Keratinocyte (primary cell): ENCODE data around the gene TDRD9. TPM values are rescaled to one million over a fixed set of nuclear protein-coding genes. Genes with fewer than 3 reads are reported as not detected.

ENCODE experiments used
- DNase-seq: peaks from one replicate; pipeline ENCODE4 v3.0.0-alpha.2; 2011; ENCODE audit warnings: low read depth, missing footprints, low spot score
- FAIRE-seq: peaks from 2 replicates; lab custom pipeline; 2011; peaks lifted over from hg19 to GRCh38; lab: Jason Lieb, UNC
- H2AFZ ChIP-seq: 2 replicates; pipeline ENCODE4 v1.6.0; 2012; ENCODE audit warnings: low read length, control low read depth, inconsistent platforms; ENCODE audit not compliant: control insufficient read depth
- H3K27ac ChIP-seq: 2 replicates; pipeline ENCODE4 v1.5.1; 2011; ENCODE audit warnings: low read length; ENCODE audit not compliant: control insufficient read depth, insufficient read depth
- H3K27me3 ChIP-seq: 3 replicates; pipeline ENCODE4 v1.6.0; 2011; ENCODE audit warnings: low read length; ENCODE audit not compliant: control insufficient read depth, insufficient read depth; ENCODE audit errors: extremely low read depth
- H3K36me3 ChIP-seq, 2 experiments: 2 replicates in 1 of 2; 3 replicates in 1 of 2; pipeline ENCODE4 v1.5.1; 2011; ENCODE audit warnings: low read length in 2 of 2, mild to moderate bottlenecking in 1 of 2; ENCODE audit not compliant: control insufficient read depth in 2 of 2, insufficient read depth in 2 of 2; ENCODE audit errors: extremely low read depth in 1 of 2
- H3K4me1 ChIP-seq: 3 replicates; pipeline ENCODE4 v1.5.1; 2011; ENCODE audit warnings: low read length; ENCODE audit not compliant: control insufficient read depth, insufficient read depth; ENCODE audit errors: extremely low read depth
- H3K4me2 ChIP-seq: 3 replicates; pipeline ENCODE4 v1.6.0; 2011; ENCODE audit warnings: low read depth, low read length; ENCODE audit not compliant: control insufficient read depth, insufficient read depth; ENCODE audit errors: extremely low read depth
- H3K4me3 ChIP-seq, 3 experiments: fragments of 200-600 bp in 1 of 3; sonication (generic) in 1 of 3; 2 replicates in 2 of 3; 3 replicates in 1 of 3; pipeline ENCODE4 v1.5.1; 2011 to 2016; ENCODE audit warnings: low read length in 3 of 3, mild to moderate bottlenecking in 3 of 3, control low read depth in 2 of 3, inconsistent platforms in 1 of 3, low read depth in 1 of 3, mixed read lengths in 1 of 3, mixed run types in 1 of 3, moderate library complexity in 1 of 3; ENCODE audit not compliant: control insufficient read depth in 2 of 3, insufficient read depth in 2 of 3; ENCODE audit errors: extremely low read depth in 1 of 3
- H3K79me2 ChIP-seq: 2 replicates; pipeline ENCODE4 v1.6.0; 2012; ENCODE audit warnings: low read length; ENCODE audit not compliant: control insufficient read depth, insufficient read depth
- H3K9ac ChIP-seq: 3 replicates; pipeline ENCODE4 v1.6.0; 2011; ENCODE audit warnings: low read length; ENCODE audit not compliant: control insufficient read depth, insufficient read depth; ENCODE audit errors: extremely low read depth
- H3K9me1 ChIP-seq: 3 replicates; pipeline ENCODE4 v1.6.0; 2011; ENCODE audit warnings: low read length; ENCODE audit not compliant: control insufficient read depth, insufficient read depth; ENCODE audit errors: extremely low read depth
- H3K9me3 ChIP-seq: 2 replicates; pipeline ENCODE4 v1.5.1; 2012; ENCODE audit warnings: low read depth, low read length; ENCODE audit not compliant: control insufficient read depth
- H4K20me1 ChIP-seq: 3 replicates; pipeline ENCODE4 v1.6.0; 2011; ENCODE audit warnings: low read length; ENCODE audit not compliant: control insufficient read depth, insufficient read depth; ENCODE audit errors: extremely low read depth
- EZH2 ChIP-seq: IDR thresholded peaks from one replicate; pipeline ENCODE4 v1.6.1; 2012; ENCODE audit warnings: inconsistent platforms, mild to moderate bottlenecking, low read length, moderate library complexity
- dilution Hi-C: fragments of 300-500 bp; cut with MboI; formaldehyde crosslinking; loops from one replicate; pipeline ENCODE4 v1.7.0; 2020; ENCODE audit warnings: low sequenced_read_pairs; ENCODE audit not compliant: extremely low pct_ligation_motif_present
- polyA plus RNA-seq, 5 experiments: library from polyadenylated mRNA; depleted of rRNA in 3 of 5; stranded (reverse) in 3 of 5; stranded (forward) in 1 of 5; unstranded in 1 of 5; fragments of >200 nt; gene quantifications; 1 replicate in 1 of 5; 2 replicates in 3 of 5; 3 replicates in 1 of 5; pipeline versions ENCODE4 v1.2.1 to v1.2.3, GENCODE V29; 2011 to 2012; ENCODE audit warnings: missing spikeins in 2 of 5, low read depth in 1 of 5, low replicate concordance in 1 of 5
- TF ChIP-seq, protein P1 (sequence below), 3 experiments: IDR thresholded peaks in 1 of 3; conservative IDR thresholded peaks in 1 of 3; optimal IDR thresholded peaks in 1 of 3; 2 replicates in 2 of 3; 3 replicates in 1 of 3; pipeline versions ENCODE3 to v1.5.1; 2011; ENCODE audit warnings: low read length in 3 of 3, mild to moderate bottlenecking in 3 of 3, moderate library complexity in 2 of 3, control low read depth in 1 of 3, inconsistent platforms in 1 of 3; ENCODE audit not compliant: insufficient read depth in 2 of 3; ENCODE audit errors: extremely low read depth in 1 of 3

Gene TDRD9
- polyA plus RNA-seq, 1 donor (not counting 4 experiments of a cell fraction or from before 2014, with no cell fraction given): 0.10 TPM

DNA sequence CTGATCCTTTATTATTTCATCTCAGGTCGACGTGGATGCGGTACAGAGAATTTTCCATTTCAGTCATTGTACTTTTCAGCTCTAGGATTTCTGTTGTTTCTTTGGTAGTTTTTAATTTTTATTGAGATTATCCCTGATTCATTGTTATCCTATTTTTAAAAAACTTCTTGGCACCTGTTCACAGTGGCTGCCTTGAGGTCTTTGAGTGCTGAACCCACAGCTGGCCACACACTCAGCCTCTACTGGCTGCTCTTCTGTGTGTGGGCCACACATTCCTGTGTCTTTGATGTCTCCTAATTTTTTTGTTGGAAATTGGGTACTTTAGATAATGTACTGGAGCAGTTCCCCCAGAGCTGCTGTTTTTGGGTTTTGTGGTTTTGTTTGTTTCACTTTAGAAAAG is 119.5 kb downstream of the TDRD9 start:
- H3K79me2 ChIP-seq: no peaks in the 10 kb centered on the region
- no peak overlapping the region for H3K4me3 ChIP-seq
- no peaks in the 10 kb centered on the region for H3K9me1 ChIP-seq
- dilution Hi-C loops: loop anchor here (25.0 kb wide), 1 partner anchor 90 kb away; the partner anchor contains the start of gene KIF26A
- H3K27me3 ChIP-seq: peaks cover 5% of the 10 kb centered on the region
- TF ChIP-seq EZH2: no peak
- TF ChIP-seq, protein P1, sequence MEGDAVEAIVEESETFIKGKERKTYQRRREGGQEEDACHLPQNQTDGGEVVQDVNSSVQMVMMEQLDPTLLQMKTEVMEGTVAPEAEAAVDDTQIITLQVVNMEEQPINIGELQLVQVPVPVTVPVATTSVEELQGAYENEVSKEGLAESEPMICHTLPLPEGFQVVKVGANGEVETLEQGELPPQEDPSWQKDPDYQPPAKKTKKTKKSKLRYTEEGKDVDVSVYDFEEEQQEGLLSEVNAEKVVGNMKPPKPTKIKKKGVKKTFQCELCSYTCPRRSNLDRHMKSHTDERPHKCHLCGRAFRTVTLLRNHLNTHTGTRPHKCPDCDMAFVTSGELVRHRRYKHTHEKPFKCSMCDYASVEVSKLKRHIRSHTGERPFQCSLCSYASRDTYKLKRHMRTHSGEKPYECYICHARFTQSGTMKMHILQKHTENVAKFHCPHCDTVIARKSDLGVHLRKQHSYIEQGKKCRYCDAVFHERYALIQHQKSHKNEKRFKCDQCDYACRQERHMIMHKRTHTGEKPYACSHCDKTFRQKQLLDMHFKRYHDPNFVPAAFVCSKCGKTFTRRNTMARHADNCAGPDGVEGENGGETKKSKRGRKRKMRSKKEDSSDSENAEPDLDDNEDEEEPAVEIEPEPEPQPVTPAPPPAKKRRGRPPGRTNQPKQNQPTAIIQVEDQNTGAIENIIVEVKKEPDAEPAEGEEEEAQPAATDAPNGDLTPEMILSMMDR (optimal IDR thresholded peaks at IDR 0.05 in 1 of 3, IDR thresholded peaks at IDR 0.05 in 1 of 3, conservative IDR thresholded peaks at IDR 0.05 in 1 of 3; ENCODE audit: extremely low read depth in 1 of 3, insufficient read depth in 2 of 3, low read length in 3 of 3): no peak
- no peak for DNase-seq
- H3K27ac ChIP-seq: no peak overlapping the region
- H3K4me1 ChIP-seq: no peaks in the 10 kb centered on the region
- no peak for FAIRE-seq
- no peaks in the 10 kb centered on the region for H4K20me1 ChIP-seq
- H3K9me3 ChIP-seq: no peaks in the 10 kb centered on the region
- H2AFZ ChIP-seq: no peak overlapping the region
- no peak overlapping the region for H3K4me2 ChIP-seq
- no peaks in the 10 kb centered on the region for H3K36me3 ChIP-seq
- H3K9ac ChIP-seq: no peak overlapping the region

DNA sequence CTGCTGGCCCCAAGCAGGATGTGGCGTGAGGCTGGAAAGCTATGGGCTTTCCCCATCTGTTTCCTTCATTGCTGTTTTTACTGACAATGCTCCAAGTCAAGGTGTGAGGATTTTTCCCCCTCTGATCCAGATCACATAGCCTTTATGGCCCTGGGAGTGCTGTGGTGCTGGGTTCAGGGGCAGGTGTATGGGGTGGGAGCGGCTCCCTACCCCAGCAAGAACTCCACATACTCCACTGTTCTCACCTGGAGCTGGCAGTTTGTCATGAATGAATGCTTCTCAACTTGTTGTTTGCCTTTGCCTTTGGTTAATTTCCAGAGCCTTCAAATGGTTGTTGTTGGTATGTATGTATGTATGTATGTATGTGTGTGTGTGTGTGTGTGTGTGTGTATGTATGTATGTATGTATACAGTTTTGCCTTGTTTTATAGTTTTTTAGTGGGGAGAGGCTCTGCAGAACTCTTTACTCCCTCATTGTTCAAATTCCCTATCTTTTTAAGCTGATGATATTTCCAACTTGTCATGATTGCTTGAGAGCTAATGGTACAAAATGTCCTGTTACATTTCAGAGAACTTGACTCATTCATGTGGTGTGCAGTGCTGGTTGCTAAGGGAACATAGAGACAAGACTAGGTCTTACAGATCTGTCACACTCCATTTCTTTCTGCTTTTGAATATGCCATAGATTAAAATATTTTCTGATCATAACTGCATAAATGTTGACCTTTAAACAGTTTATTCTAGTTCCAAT is 120.7 kb downstream of the TDRD9 start:
- Histone ChIP-seq H3K27me3 (peaks cover 5% of the 10 kb centered on the region), H2AFZ (no peak overlapping the region), H3K4me1 (no peaks in the 10 kb centered on the region), H3K36me3 (no peaks in the 10 kb centered on the region), H3K4me3 (no peak overlapping the region), H3K9me1 (no peaks in the 10 kb centered on the region), H3K27ac (no peak overlapping the region), H4K20me1 (no peaks in the 10 kb centered on the region), H3K9ac (no peak overlapping the region), H3K9me3 (no peaks in the 10 kb centered on the region), H3K79me2 (no peaks in the 10 kb centered on the region), H3K4me2 (no peak overlapping the region)
- FAIRE-seq: no peak
- no peak for TF ChIP-seq EZH2
- TF ChIP-seq, protein P1 (optimal IDR thresholded peaks at IDR 0.05 in 1 of 3, IDR thresholded peaks at IDR 0.05 in 1 of 3, conservative IDR thresholded peaks at IDR 0.05 in 1 of 3; ENCODE audit: extremely low read depth in 1 of 3, insufficient read depth in 2 of 3, low read length in 3 of 3): no peak
- dilution Hi-C loops: loop anchor here (25.0 kb wide), 1 partner anchor 88 kb away; the partner anchor contains the start of gene KIF26A
- no peak for DNase-seq
